ENCODE measurements around the gene CEMIP. TPM values are rescaled to one million over a fixed set of nuclear protein-coding genes. Genes with fewer than 3 reads are reported as not detected.
A peak's percentile ranks its signal among the peaks of the same experiment; 100 is the strongest.

The CEMIP gene
- total and polyA plus RNA-seq, 10 of the 15 experiments (the other 5 are each of a cell fraction or from before 2014, with no cell fraction given) = 0.01 to 0.44 (median 0.16) TPM; not detected in 6

- DNase-seq (ENCODE audit: low read depth, low spot score) (no peak), ATAC-seq (no peak), FAIRE-seq (no peak)
- no peaks in the 10 kb centered on the region for H3K9me3 ChIP-seq (replicated peaks; ENCODE audit: control insufficient read depth, insufficient read depth, low read length)
- ChIA-PET CTCF (interaction anchor here (0.7 kb wide), 1 partner anchor 57 kb away, joined by 3 read pairs; no protein-coding TSS in a partner anchor), RAD21 (ENCODE audit: unreplicated experiment) (no interaction called here), POLR2A (no interaction called here), SMC1A (ENCODE audit: uncharacterized antibody, unreplicated experiment) (no interaction called here)
- H3K4me3 ChIP-seq = no peak overlapping the region
- BruUV-seq (replicated peaks) = no TSS peak
- intact Hi-C loops (cut with micrococcal nuclease; ENCODE audit: unreplicated experiment) (no loop called here), in situ Hi-C loops (cut with MboI) (no loop called here)
- H3K36me3 ChIP-seq (ENCODE audit: control insufficient read depth in 2 of 2, insufficient read depth in 2 of 2, low read length in 1 of 2) = no peaks in the 10 kb centered on the region
- 16% methylated on average over 3 of the region's 3 CpGs for WGBS (ENCODE audit: insufficient coverage, insufficient replicate concordance, low lambda C conversion rate, missing lambda C conversion rate)
- no peak overlapping the region for H3K27ac ChIP-seq (ENCODE audit: control insufficient read depth, insufficient read depth)
- H3K9ac ChIP-seq (ENCODE audit: control insufficient read depth, insufficient read depth, low read length) = no peak overlapping the region
- no peak overlapping the region for H2AFZ ChIP-seq (ENCODE audit: control insufficient read depth, low read depth, low read length)
- H3K79me2 ChIP-seq (ENCODE audit: control insufficient read depth, insufficient read depth, low read length) = no peaks in the 10 kb centered on the region
- no peak overlapping the region for H3K4me2 ChIP-seq (ENCODE audit: control insufficient read depth, insufficient read depth)
- no peaks in the 10 kb centered on the region for H4K20me1 ChIP-seq (ENCODE audit: control insufficient read depth, insufficient read depth)
- TF ChIP-seq YBX1 (IDR thresholded peaks at IDR 0.05) = no peak
- TF ChIP-seq POLR2A (IDR thresholded peaks at IDR 0.05; ENCODE audit: low read depth, low read length) = no peak
- peak; percentile 9 to 61; a peak in 2 of 4 replicates for TF ChIP-seq BHLHE40 (IDR thresholded peaks at IDR 0.05; ENCODE audit: borderline replicate concordance in 1 of 2, low read depth in 2 of 2, low read length in 1 of 2)
- peak; percentile 43 for TF ChIP-seq MEF2B (IDR thresholded peaks at IDR 0.05; ENCODE audit: partially characterized antibody, poor library complexity, severe bottlenecking)
- no peak for TF ChIP-seq NR2C2 (IDR thresholded peaks at IDR 0.05; ENCODE audit: borderline replicate concordance, control insufficient read depth, insufficient read length, low read depth)
- no peak for TF ChIP-seq JUNB (IDR thresholded peaks at IDR 0.05)
- TF ChIP-seq BCL11A (IDR thresholded peaks at IDR 0.05; ENCODE audit: low read depth, low read length) = no peak
- TF ChIP-seq, protein P1, sequence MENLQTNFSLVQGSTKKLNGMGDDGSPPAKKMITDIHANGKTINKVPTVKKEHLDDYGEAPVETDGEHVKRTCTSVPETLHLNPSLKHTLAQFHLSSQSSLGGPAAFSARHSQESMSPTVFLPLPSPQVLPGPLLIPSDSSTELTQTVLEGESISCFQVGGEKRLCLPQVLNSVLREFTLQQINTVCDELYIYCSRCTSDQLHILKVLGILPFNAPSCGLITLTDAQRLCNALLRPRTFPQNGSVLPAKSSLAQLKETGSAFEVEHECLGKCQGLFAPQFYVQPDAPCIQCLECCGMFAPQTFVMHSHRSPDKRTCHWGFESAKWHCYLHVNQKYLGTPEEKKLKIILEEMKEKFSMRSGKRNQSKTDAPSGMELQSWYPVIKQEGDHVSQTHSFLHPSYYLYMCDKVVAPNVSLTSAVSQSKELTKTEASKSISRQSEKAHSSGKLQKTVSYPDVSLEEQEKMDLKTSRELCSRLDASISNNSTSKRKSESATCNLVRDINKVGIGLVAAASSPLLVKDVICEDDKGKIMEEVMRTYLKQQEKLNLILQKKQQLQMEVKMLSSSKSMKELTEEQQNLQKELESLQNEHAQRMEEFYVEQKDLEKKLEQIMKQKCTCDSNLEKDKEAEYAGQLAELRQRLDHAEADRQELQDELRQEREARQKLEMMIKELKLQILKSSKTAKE (IDR thresholded peaks at IDR 0.05; ENCODE audit: low read depth, poor library complexity, severe bottlenecking) = no peak
- H3K27me3 ChIP-seq (replicated peaks in 1 of 2; ENCODE audit: control insufficient read depth in 2 of 2, insufficient read depth in 2 of 2, low read length in 1 of 2) = peaks cover 0 to 3% of the 10 kb centered on the region in 2 experiments; a peak in 1 of 4 replicates
- H3K4me1 ChIP-seq (ENCODE audit: control insufficient read depth, insufficient read depth, low read length) = no peaks in the 10 kb centered on the region
Measured at GRCh38 chr15:80832686-80833085, 53.5 kb downstream of the CEMIP start.

Data from GM12878 (cell line).